Measurements from ENCODE around the gene BNC2.
"Not testable (repeated sequence)": the region's sequence is repeated elsewhere in the genome, so short reads cannot be mapped to it uniquely, and the experiment has no call there.

Gene BNC2

GRCh38 chr9:16445141-16445920 is 425.1 kb downstream of the BNC2 start:
- no peak for DNase-seq

- no peak for DNase-seq
These were observed 427.8 kb downstream of the BNC2 start for GRCh38 chr9:16442622-16443021.

GRCh38 chr9:16441791-16442190 is 428.7 kb downstream of the BNC2 start:
- DNase-seq = no peak

GRCh38 chr9:16438831-16439230 is 431.6 kb downstream of the BNC2 start:
- not testable (repeated sequence) for DNase-seq

GRCh38 chr9:16436545-16436944 is 433.9 kb downstream of the BNC2 start:
- no peak for DNase-seq

GRCh38 chr9:16434526-16434925 is 435.9 kb downstream of the BNC2 start:
- DNase-seq = no peak

GRCh38 chr9:16433494-16433893 is 437.0 kb downstream of the BNC2 start:
- DNase-seq = no peak

- no peak for DNase-seq
These were observed 438.6 kb downstream of the BNC2 start for GRCh38 chr9:16431666-16432392.

- DNase-seq = no peak
These were observed 440.8 kb downstream of the BNC2 start for GRCh38 chr9:16429671-16430070.

GRCh38 chr9:16427873-16428427 is 442.5 kb downstream of the BNC2 start:
- no peak for DNase-seq

- DNase-seq = no peak
These were observed 443.8 kb downstream of the BNC2 start for GRCh38 chr9:16426716-16427115.

- no peak for DNase-seq
These were observed 444.8 kb downstream of the BNC2 start for GRCh38 chr9:16425562-16426231.

- DNase-seq = no peak
These were observed 448.4 kb downstream of the BNC2 start for GRCh38 chr9:16422114-16422513.

- DNase-seq = no peak
These were observed 448.9 kb downstream of the BNC2 start for GRCh38 chr9:16421532-16421931.

- DNase-seq = no peak
These were observed 451.3 kb downstream of the BNC2 start for GRCh38 chr9:16419124-16419523.

GRCh38 chr9:16418721-16419120 is 451.7 kb downstream of the BNC2 start:
- DNase-seq = no peak

GRCh38 chr9:16417749-16418148 is 452.7 kb downstream of the BNC2 start:
- no peak for DNase-seq

GRCh38 chr9:16417161-16417560 is 453.3 kb downstream of the BNC2 start:
- peak; percentile 23 for DNase-seq

GRCh38 chr9:16414451-16414850 is 456.0 kb downstream of the BNC2 start:
- no peak for DNase-seq

GRCh38 chr9:16413509-16414016 is 456.9 kb downstream of the BNC2 start:
- DNase-seq = no peak

- no peak for DNase-seq
These were observed 457.7 kb downstream of the BNC2 start for GRCh38 chr9:16412740-16413139.

GRCh38 chr9:16411311-16411710 is 459.2 kb downstream of the BNC2 start:
- DNase-seq = no peak

All from right kidney (tissue), 1 donor.